H1 (cell line): ENCODE results near the gene KLHL17.

Experiments
- CHD2 ChIP-seq: IDR thresholded peaks from 2 replicates; pipeline ENCODE4 v1.6.1; 2012; ENCODE audit warnings: low read length, improper control_type of control experiment
- CTCF ChIP-seq, 3 experiments: IDR thresholded peaks; 1 replicate in 2 of 3; 2 replicates in 1 of 3; pipeline versions ENCODE4 v1.5.1 to v1.6.1; 2011; ENCODE audit warnings: low read length in 3 of 3, mild to moderate bottlenecking in 3 of 3, inconsistent platforms in 2 of 3, low read depth in 1 of 3, moderate library complexity in 1 of 3; ENCODE audit not compliant: insufficient read depth in 1 of 3; ENCODE audit errors: control extremely low read depth in 1 of 3
- EZH2 ChIP-seq: fragments of 200-600 bp; sonication (generic); IDR thresholded peaks from 2 replicates; pipeline ENCODE4 v1.7.1; 2012; ENCODE audit warnings: low read depth, mild to moderate bottlenecking, moderate library complexity, low read length, inconsistent platforms; ENCODE audit not compliant: severe bottlenecking
- HDAC6 ChIP-seq: IDR thresholded peaks from one replicate; pipeline ENCODE4 v1.7.1; 2012; ENCODE audit warnings: low read depth, mild to moderate bottlenecking, inconsistent platforms, low read length, moderate library complexity
- POLR2A ChIP-seq, 2 experiments: IDR thresholded peaks; 1 replicate in 1 of 2; 2 replicates in 1 of 2; pipeline ENCODE4 v1.6.1; 2011; ENCODE audit warnings: low read depth in 2 of 2, low read length in 2 of 2, mild to moderate bottlenecking in 2 of 2; ENCODE audit errors: control extremely low read depth in 1 of 2
- POLR2AphosphoS5 ChIP-seq: IDR thresholded peaks from 2 replicates; pipeline ENCODE4 v1.6.1; 2011; ENCODE audit warnings: low read depth, low read length
- RBBP5 ChIP-seq: IDR thresholded peaks from 2 replicates; pipeline ENCODE4 v1.7.1; 2012; ENCODE audit warnings: low read depth, mild to moderate bottlenecking, inconsistent platforms, low read length, moderate library complexity, borderline replicate concordance
- RFX5 ChIP-seq: IDR thresholded peaks from 2 replicates; pipeline ENCODE4 v1.6.1; 2011; ENCODE audit warnings: low read depth, low read length, improper control_type of control experiment, borderline replicate concordance
- SIN3A ChIP-seq, 2 experiments: IDR thresholded peaks in 1 of 2; conservative IDR thresholded peaks in 1 of 2; 2 replicates each; pipeline ENCODE4 v1.6.1; 2011 to 2012; ENCODE audit warnings: low read length in 2 of 2, improper control_type of control experiment in 1 of 2, low read depth in 1 of 2, mild to moderate bottlenecking in 1 of 2
- SIRT6 ChIP-seq: IDR thresholded peaks from one replicate; pipeline ENCODE4 v1.7.1; 2012; ENCODE audit warnings: low read length, inconsistent platforms
- SRF ChIP-seq: IDR thresholded peaks from 2 replicates; pipeline ENCODE4 v1.6.1; 2011; ENCODE audit warnings: mild to moderate bottlenecking, low read depth, low read length, moderate library complexity
- ZNF274 ChIP-seq: IDR thresholded peaks from 2 replicates; pipeline ENCODE4 v1.7.0; 2012; ENCODE audit warnings: low read length, borderline replicate concordance; ENCODE audit errors: extremely low read depth

- no peak for TF ChIP-seq CHD2
- TF ChIP-seq SIRT6: no peak
- TF ChIP-seq EZH2: no peak
- no peak for TF ChIP-seq RFX5
- no peak for TF ChIP-seq SIN3A (conservative IDR thresholded peaks at IDR 0.05 in 1 of 2, IDR thresholded peaks at IDR 0.05 in 1 of 2; ENCODE audit: low read depth in 1 of 2, low read length in 2 of 2)
- no peak for TF ChIP-seq SRF
- no peak for TF ChIP-seq CTCF (IDR thresholded peaks at IDR 0.05; ENCODE audit: control extremely low read depth in 1 of 3, insufficient read depth in 1 of 3, low read depth in 1 of 3, low read length in 3 of 3)
- TF ChIP-seq POLR2AphosphoS5: no peak
- no peak for TF ChIP-seq RBBP5
- TF ChIP-seq HDAC6: no peak
- TF ChIP-seq POLR2A (IDR thresholded peaks at IDR 0.05; ENCODE audit: control extremely low read depth in 1 of 2, low read depth in 2 of 2, low read length in 2 of 2): no peak
- TF ChIP-seq ZNF274: no peak
Observed at GRCh38 chr1:914131-914890, 46.1 kb upstream of the KLHL17 start.
